Osteoblast (primary cell): Measurements from ENCODE around the gene COPS4. TPM values are rescaled to one million over a fixed set of nuclear protein-coding genes. Genes with fewer than 3 reads are reported as not detected.
A peak's percentile ranks its signal among the peaks of the same experiment; 100 is the strongest.

Experiments used
- DNase-seq: peaks from one replicate; pipeline ENCODE4 v3.0.0; 2011; ENCODE audit warnings: low spot score, mixed read lengths; ENCODE audit not compliant: insufficient read length; ENCODE audit errors: missing footprints
- H2AFZ ChIP-seq: 2 replicates; pipeline ENCODE4 v1.6.0; 2011; ENCODE audit warnings: mild to moderate bottlenecking, low read length
- H3K27ac ChIP-seq: 2 replicates; pipeline ENCODE4 v1.5.1; 2011; ENCODE audit warnings: mild to moderate bottlenecking, low read depth, low read length, moderate library complexity
- H3K27me3 ChIP-seq: 2 replicates; pipeline ENCODE4 v1.6.0; 2012; ENCODE audit warnings: mild to moderate bottlenecking, control low read depth, inconsistent platforms, low read length, moderate library complexity; ENCODE audit not compliant: insufficient read depth
- H3K36me3 ChIP-seq: 2 replicates; pipeline ENCODE4 v1.5.1; 2011; ENCODE audit warnings: mild to moderate bottlenecking, low read length, control low read depth, moderate library complexity; ENCODE audit not compliant: insufficient read depth
- H3K4me1 ChIP-seq: 2 replicates; pipeline ENCODE4 v1.5.1; 2011; ENCODE audit warnings: mild to moderate bottlenecking, low read length, control low read depth, moderate library complexity; ENCODE audit not compliant: insufficient read depth
- H3K4me2 ChIP-seq: 2 replicates; pipeline ENCODE4 v1.6.0; 2011; ENCODE audit warnings: mild to moderate bottlenecking, low read length; ENCODE audit not compliant: insufficient read depth
- H3K4me3 ChIP-seq: fragments of 200-600 bp; sonication (generic); 3 replicates; pipeline ENCODE4 v1.5.1; 2012; ENCODE audit warnings: mild to moderate bottlenecking, low read length, inconsistent platforms; ENCODE audit not compliant: insufficient read depth
- H3K79me2 ChIP-seq: 2 replicates; pipeline ENCODE4 v1.6.0; 2012; ENCODE audit warnings: mild to moderate bottlenecking, low read length, control low read depth, inconsistent platforms; ENCODE audit not compliant: insufficient read depth
- H3K9me3 ChIP-seq: 2 replicates; pipeline ENCODE4 v1.5.1; 2011; ENCODE audit warnings: low read depth, low read length, control low read depth
- H4K20me1 ChIP-seq: 2 replicates; pipeline ENCODE4 v1.6.0; 2012; ENCODE audit warnings: mild to moderate bottlenecking, low read length, control low read depth; ENCODE audit not compliant: insufficient read depth
- total RNA-seq: library from RNA; depleted of rRNA; stranded (reverse); fragments of >200 nt; gene quantifications from 2 replicates; pipeline ENCODE4 v1.2.3, GENCODE V29; 2012
- TF ChIP-seq, protein P1 (sequence below): IDR thresholded peaks from 2 replicates; pipeline ENCODE4 v1.5.1; 2011; ENCODE audit warnings: mild to moderate bottlenecking, low read depth, low read length, moderate library complexity; ENCODE audit errors: extremely low read depth

Gene COPS4
- total RNA-seq, 1 donor, result 79.3 TPM

DNA sequence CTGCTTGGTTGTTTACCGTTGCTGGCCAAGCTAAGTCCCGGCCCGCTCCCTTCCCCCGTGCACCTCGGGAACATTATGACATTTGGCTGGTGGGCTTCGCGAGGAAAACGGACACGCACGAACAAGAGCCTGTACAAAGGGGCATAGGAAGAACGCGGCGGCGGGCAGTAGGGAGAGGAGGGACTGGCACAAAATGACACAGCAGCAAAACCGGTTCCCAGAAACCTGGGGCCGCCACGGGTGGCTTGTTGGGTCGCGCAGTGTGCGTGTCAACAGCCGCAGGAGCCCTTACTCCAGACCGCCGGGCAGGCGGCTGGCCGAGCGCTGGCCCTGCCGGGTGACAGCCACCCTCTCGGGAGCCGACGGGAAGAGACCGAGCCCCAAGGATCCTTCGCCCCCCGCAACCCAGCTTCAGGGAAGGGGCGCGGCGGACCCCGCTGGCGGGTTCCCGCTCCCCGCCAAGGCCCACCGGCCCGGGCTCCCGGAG, 22.7 kb upstream of the COPS4 start:
- TF ChIP-seq, protein P1, sequence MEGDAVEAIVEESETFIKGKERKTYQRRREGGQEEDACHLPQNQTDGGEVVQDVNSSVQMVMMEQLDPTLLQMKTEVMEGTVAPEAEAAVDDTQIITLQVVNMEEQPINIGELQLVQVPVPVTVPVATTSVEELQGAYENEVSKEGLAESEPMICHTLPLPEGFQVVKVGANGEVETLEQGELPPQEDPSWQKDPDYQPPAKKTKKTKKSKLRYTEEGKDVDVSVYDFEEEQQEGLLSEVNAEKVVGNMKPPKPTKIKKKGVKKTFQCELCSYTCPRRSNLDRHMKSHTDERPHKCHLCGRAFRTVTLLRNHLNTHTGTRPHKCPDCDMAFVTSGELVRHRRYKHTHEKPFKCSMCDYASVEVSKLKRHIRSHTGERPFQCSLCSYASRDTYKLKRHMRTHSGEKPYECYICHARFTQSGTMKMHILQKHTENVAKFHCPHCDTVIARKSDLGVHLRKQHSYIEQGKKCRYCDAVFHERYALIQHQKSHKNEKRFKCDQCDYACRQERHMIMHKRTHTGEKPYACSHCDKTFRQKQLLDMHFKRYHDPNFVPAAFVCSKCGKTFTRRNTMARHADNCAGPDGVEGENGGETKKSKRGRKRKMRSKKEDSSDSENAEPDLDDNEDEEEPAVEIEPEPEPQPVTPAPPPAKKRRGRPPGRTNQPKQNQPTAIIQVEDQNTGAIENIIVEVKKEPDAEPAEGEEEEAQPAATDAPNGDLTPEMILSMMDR, result no peak
- peaks cover 24% of the 10 kb centered on the region for H3K4me1 ChIP-seq
- H3K4me2 ChIP-seq, result peak overlapping the region; percentile 94
- no peaks in the 10 kb centered on the region for H3K27me3 ChIP-seq
- peak; percentile 78 for DNase-seq
- peak overlapping the region; percentile 39 for H3K27ac ChIP-seq
- H2AFZ ChIP-seq, result peak overlapping the region; percentile 94
- no peaks in the 10 kb centered on the region for H3K9me3 ChIP-seq
- peaks cover 39% of the 10 kb centered on the region for H3K79me2 ChIP-seq
- H3K36me3 ChIP-seq, result no peaks in the 10 kb centered on the region
- peak overlapping the region; percentile 92 for H3K4me3 ChIP-seq
- no peaks in the 10 kb centered on the region for H4K20me1 ChIP-seq

DNA sequence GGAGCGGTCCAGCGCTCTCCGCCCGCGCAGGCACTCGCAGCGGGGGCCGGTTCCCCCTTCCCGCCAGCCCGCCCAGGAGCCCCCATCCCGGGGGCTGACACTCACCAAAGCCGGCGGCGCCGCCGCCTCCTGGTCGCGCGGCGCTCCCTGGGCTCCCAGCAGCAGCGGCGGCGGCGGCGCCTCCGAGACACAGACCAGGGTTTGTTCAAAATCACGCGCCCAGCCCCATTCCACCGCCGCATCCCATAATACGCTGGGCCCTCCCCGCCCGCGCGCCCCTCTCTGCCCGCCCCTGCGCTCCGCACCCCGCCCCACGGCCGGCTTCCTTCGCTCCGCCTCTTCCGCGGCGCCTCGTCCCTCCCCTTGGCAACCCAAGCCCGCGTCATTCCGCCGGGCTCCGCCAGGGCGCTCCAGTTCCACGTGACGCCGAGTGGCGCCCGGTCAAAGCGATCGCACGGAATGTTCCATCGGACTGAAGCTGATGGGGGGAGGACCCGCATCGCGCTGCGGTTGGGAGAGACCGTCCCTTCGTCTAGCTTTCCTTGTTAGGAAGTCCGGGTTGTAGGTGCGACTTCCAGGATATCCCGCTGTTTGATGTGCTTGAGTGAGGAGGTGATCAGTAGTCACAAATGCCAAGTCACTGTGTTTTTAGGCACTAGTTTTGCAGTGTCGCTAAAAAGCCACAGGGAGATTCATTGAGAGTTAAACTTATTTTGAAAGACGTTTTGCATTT, 22.1 kb upstream of the COPS4 start:
- no peaks in the 10 kb centered on the region for H3K36me3 ChIP-seq
- no peaks in the 10 kb centered on the region for H3K27me3 ChIP-seq
- H2AFZ ChIP-seq, result peak overlapping the region; percentile 99
- H4K20me1 ChIP-seq, result no peaks in the 10 kb centered on the region
- peak overlapping the region; percentile 95 for H3K4me2 ChIP-seq
- H3K9me3 ChIP-seq, result no peaks in the 10 kb centered on the region
- TF ChIP-seq, protein P1, result peak; percentile 26
- H3K4me1 ChIP-seq, result peaks cover 24% of the 10 kb centered on the region
- peak; percentile 98 for DNase-seq
- H3K4me3 ChIP-seq, result peak overlapping the region; percentile 92
- H3K79me2 ChIP-seq, result peaks cover 33% of the 10 kb centered on the region
- H3K27ac ChIP-seq, result peak overlapping the region; percentile 92

DNA sequence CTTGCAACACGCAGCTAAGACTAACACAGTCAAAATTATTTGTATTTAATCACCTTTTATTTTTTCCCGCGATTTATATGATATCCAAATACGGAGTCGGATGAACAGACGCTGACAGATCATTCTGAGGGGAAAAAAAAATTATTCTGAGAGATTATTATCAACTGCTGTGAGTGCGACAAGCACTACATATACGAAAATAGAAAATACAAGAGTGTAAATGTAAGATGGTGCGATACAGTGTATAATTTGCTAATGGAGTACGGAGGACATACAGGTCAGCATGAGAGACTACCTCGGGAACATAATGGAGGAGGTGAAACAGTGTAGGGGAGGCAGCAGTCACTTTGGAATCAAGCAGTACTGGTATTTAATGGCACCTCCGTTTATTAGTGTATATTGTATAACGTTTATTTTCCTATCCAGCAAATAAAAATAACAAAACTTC, 21.5 kb upstream of the COPS4 start:
- peak overlapping the region; percentile 92 for H3K4me3 ChIP-seq
- no peak for DNase-seq
- no peaks in the 10 kb centered on the region for H4K20me1 ChIP-seq
- H3K4me1 ChIP-seq, result peaks cover 24% of the 10 kb centered on the region
- peak overlapping the region; percentile 95 for H3K4me2 ChIP-seq
- peak overlapping the region; percentile 92 for H3K27ac ChIP-seq
- no peaks in the 10 kb centered on the region for H3K27me3 ChIP-seq
- TF ChIP-seq, protein P1, result no peak
- H3K79me2 ChIP-seq, result peaks cover 27% of the 10 kb centered on the region
- no peaks in the 10 kb centered on the region for H3K36me3 ChIP-seq
- H2AFZ ChIP-seq, result peak overlapping the region; percentile 99
- H3K9me3 ChIP-seq, result no peaks in the 10 kb centered on the region

DNA sequence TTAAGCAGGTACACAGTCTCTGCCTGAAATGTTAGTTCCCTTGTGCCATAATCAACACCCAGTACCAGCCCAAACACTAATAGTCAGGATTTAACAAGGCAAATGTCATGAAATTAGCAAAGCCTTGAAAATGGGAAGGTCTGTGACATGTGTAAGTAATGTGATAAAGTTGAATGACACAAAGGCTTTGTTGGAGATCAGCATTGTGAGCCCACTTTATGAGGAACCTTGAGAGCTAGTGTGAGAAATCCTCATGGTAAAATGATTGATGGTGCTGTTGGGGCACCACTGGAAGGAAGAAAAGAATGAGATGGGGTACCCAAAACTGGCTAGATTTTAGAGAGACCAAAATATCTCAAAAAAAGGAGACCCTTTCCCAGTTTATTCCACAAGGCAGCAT, 21.1 kb upstream of the COPS4 start:
- Histone ChIP-seq H3K4me1 (peaks cover 24% of the 10 kb centered on the region), H4K20me1 (no peaks in the 10 kb centered on the region), H3K79me2 (peaks cover 23% of the 10 kb centered on the region), H3K27me3 (no peaks in the 10 kb centered on the region), H3K36me3 (no peaks in the 10 kb centered on the region), H3K4me2 (peak overlapping the region; percentile 95), H3K27ac (peak overlapping the region; percentile 92), H3K9me3 (no peaks in the 10 kb centered on the region), H3K4me3 (peak overlapping the region; percentile 92), H2AFZ (peak overlapping the region; percentile 99)
- TF ChIP-seq, protein P1, result no peak
- DNase-seq, result no peak
